Sigmoid colon (tissue), 7 donors: ENCODE data around the gene NR1H3. TPM values are rescaled to one million over a fixed set of nuclear protein-coding genes. Genes with fewer than 3 reads are reported as not detected.

Source experiments
- DNase-seq: peaks from one replicate; pipeline ENCODE4 v3.0.0-alpha.2; 2019
- H3K27ac ChIP-seq, 4 donors: fragments of 200-600 bp; sonication (generic); one replicate each; pipeline ENCODE4 v1.5.1; 2016 to 2019; ENCODE audit warnings: mild to moderate bottlenecking in 1 of 4
- H3K27me3 ChIP-seq, 3 donors: fragments of 200-600 bp; sonication (generic); one replicate each; pipeline ENCODE4 v1.5.1; 2019; ENCODE audit warnings: mild to moderate bottlenecking in 1 of 3
- H3K36me3 ChIP-seq, 4 donors: fragments of 200-600 bp; sonication (generic); one replicate each; pipeline ENCODE4 v1.5.1; 2016 to 2019
- H3K4me1 ChIP-seq, 4 donors: fragments of 200-600 bp; sonication (generic); one replicate each; pipeline ENCODE4 v1.5.1; 2017 to 2019
- H3K4me3 ChIP-seq, 4 donors: fragments of 200-600 bp; sonication (generic); one replicate each; pipeline ENCODE4 v1.5.1; 2017 to 2019; ENCODE audit warnings: mild to moderate bottlenecking in 2 of 4, moderate library complexity in 1 of 4
- H3K9me3 ChIP-seq, 4 donors: fragments of 200-600 bp in 3 of 4; sonication (generic) in 3 of 4; one replicate each; pipeline versions ENCODE4 v1.5.1 to v1.6.1; 2013 to 2019
- EP300 ChIP-seq, 4 donors: sonication (generic); formaldehyde crosslinking; IDR thresholded peaks; one replicate each; pipeline ENCODE4 v1.6.1; 2017; ENCODE audit warnings: antibody characterized with exemption in 4 of 4
- POLR2A ChIP-seq, 2 donors: fragments of 450-650 bp; IDR thresholded peaks; one replicate each; pipeline ENCODE4 v1.6.1; 2016; ENCODE audit warnings: antibody characterized with exemption in 2 of 2, mild to moderate bottlenecking in 2 of 2, moderate library complexity in 2 of 2
- POLR2AphosphoS5 ChIP-seq, 4 donors: sonication (generic); formaldehyde crosslinking; IDR thresholded peaks; one replicate each; pipeline ENCODE4 v1.6.1; 2017; ENCODE audit warnings: antibody characterized with exemption in 4 of 4
- WGBS, 2 donors: extraction: QIAGEN DNeasy Blood & Tissue Kit; methylation state at CpG; one replicate each; pipeline ENCODE4 v1.1.7; 2013; 5-methylcytosine and 5-hydroxymethylcytosine counted together
- intact Hi-C: fragments of 100-400 bp; cut with DNase I; formaldehyde crosslinking; loops from one replicate; pipeline ENCODE4 v1.15.1; 2023
- polyA plus RNA-seq, 3 donors: library from polyadenylated mRNA; stranded (reverse); fragments of 200-250 nt; gene quantifications; one replicate each; pipeline ENCODE4 v1.2.3, GENCODE V29; 2013
- total RNA-seq, 4 donors: library from RNA; depleted of rRNA; stranded (reverse); fragments of >200 nt; gene quantifications; one replicate each; pipeline ENCODE4 v1.1.0, GENCODE V29; 2016
- TF ChIP-seq, protein P1 (sequence below), 4 experiments: fragments of 450-650 bp in 3 of 4; fragments of 200-600 bp in 1 of 4; IDR thresholded peaks; one replicate each; pipeline ENCODE4 v1.5.1; 2016 to 2019; ENCODE audit warnings: antibody characterized with exemption in 4 of 4, mild to moderate bottlenecking in 3 of 4, moderate library complexity in 2 of 4
- donor health status: healthy with polysubstance abuse.
- donor health status: Bipolar disorder and iron deficiency.
- donor health status: healthy.

Gene NR1H3
- total and polyA plus RNA-seq, 7 donors: 30.3 to 90.1 (median 54.5) TPM

DNA sequence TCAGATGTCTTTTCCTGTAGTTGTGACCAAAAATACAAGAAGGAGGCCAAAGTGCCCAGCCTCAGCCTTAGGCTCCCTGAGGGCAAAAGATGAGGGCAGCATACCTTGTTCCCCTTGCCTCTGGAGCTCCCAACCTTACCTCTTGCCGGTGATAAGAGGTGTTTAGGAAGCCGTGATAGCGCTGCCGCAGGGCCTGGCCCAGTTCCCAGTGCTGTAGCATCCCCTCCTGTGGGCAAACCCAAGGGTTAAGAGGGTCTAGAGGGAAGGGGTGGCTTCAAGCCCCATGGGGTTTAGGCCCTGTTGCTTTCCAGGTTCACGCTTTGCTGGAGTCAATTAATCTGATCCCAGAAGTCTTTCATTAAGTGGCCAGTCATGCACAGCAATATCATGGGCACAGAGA lies 10.3 kb upstream of the NR1H3 start:
- intact Hi-C loops: loop anchor here (5.0 kb wide), 2 partner anchors 60 to 310 kb away; partner anchors contain the start of genes CSTPP1 and PACSIN3
- H3K27ac ChIP-seq: no peak overlapping the region
- H3K36me3 ChIP-seq: peaks cover 16 to 35% (median 30%) of the 10 kb centered on the region in 4 donors
- no peak for DNase-seq
- no peaks in the 10 kb centered on the region for H3K9me3 ChIP-seq
- 96 to 97% methylated on average over 5 of the region's 5 CpGs for WGBS, 2 donors
- peak overlapping the region in 2 of 4 donors; percentile 72 to 78 for H3K4me3 ChIP-seq
- no peak for TF ChIP-seq POLR2A (IDR thresholded peaks at IDR 0.05)
- H3K27me3 ChIP-seq: no peaks in the 10 kb centered on the region
- peaks cover 0 to 25% (median 23%) of the 10 kb centered on the region in 4 donors for H3K4me1 ChIP-seq

DNA sequence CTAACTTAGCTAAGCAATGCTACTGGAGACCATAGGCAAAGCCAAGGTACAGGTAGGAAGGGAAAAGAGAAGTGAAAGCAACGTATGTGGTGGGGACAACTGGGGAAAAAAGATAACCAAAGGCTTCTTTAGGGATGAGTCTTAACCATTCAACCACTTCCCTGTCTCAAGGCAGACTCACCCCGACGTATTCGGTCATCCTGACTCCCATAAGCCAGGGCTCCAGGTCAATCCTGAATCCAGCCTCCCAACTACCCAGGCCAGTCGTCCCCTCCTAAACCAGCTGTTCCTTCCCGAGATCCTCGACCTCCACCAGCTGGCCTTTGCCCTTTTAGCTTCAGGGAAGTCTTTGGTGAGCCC lies 9.5 kb upstream of the NR1H3 start:
- peak overlapping the region; percentile 82 to 88 (median 85) for H3K27ac ChIP-seq
- H3K9me3 ChIP-seq: no peaks in the 10 kb centered on the region
- no peaks in the 10 kb centered on the region for H3K27me3 ChIP-seq
- H3K4me3 ChIP-seq: peak overlapping the region; percentile 72 to 79 (median 77)
- WGBS, 2 donors: 0% methylated on average over 7 of the region's 7 CpGs
- DNase-seq: no peak
- peaks cover 0 to 25% (median 23%) of the 10 kb centered on the region in 4 donors for H3K4me1 ChIP-seq
- H3K36me3 ChIP-seq: peaks cover 9 to 27% (median 23%) of the 10 kb centered on the region in 4 donors
- no peak for TF ChIP-seq EP300 (IDR thresholded peaks at IDR 0.05)
- no peak for TF ChIP-seq POLR2A (IDR thresholded peaks at IDR 0.05)
- TF ChIP-seq POLR2AphosphoS5 (IDR thresholded peaks at IDR 0.05): no peak
- TF ChIP-seq, protein P1, sequence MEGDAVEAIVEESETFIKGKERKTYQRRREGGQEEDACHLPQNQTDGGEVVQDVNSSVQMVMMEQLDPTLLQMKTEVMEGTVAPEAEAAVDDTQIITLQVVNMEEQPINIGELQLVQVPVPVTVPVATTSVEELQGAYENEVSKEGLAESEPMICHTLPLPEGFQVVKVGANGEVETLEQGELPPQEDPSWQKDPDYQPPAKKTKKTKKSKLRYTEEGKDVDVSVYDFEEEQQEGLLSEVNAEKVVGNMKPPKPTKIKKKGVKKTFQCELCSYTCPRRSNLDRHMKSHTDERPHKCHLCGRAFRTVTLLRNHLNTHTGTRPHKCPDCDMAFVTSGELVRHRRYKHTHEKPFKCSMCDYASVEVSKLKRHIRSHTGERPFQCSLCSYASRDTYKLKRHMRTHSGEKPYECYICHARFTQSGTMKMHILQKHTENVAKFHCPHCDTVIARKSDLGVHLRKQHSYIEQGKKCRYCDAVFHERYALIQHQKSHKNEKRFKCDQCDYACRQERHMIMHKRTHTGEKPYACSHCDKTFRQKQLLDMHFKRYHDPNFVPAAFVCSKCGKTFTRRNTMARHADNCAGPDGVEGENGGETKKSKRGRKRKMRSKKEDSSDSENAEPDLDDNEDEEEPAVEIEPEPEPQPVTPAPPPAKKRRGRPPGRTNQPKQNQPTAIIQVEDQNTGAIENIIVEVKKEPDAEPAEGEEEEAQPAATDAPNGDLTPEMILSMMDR (IDR thresholded peaks at IDR 0.05): no peak
- intact Hi-C loops: loop anchor here (5.0 kb wide), 2 partner anchors 61 to 311 kb away; partner anchors contain the start of genes CSTPP1 and PACSIN3

DNA sequence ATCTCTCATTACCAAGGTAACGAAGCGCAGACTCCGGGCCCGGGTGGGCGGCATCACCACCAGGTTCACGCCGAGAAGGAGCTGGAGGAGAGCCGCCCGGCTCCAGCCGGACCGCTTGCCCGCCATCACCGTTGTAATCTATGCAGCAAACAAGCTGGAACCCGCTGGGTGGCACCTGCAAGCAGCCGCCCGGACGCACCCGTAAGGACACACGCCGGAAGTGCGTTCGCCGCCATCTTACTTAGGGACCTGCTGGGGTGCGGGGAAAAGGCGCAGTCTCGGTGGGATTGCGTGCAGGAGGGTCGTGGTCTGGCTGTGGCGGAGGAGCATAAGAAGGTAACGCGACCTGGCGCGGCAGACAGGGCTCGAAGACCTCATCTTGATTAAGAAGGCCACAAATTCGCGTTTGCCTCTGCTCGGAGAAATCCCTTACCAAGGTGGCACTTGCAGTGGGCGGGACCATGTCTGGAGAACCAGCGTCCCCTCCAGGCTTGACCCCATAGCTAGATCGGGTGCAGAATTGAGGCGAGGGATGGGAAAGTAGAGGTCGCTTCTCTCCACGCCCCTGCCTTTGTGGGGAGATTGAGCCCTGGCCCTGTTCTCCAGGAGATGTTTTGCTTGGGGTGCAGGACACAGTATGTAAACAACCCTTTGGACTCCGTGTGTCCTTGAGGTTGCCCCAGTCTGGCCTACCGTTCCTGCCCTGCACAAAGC lies 9.0 kb upstream of the NR1H3 start, which contains the start of gene ACP2:
Gene ACP2, minus strand, starts transcription at position 151 of the 714 bp plus-strand sequence. Its CDS starts 25 bp downstream, at position 126.
- H3K4me1 ChIP-seq: peaks cover 0 to 29% (median 25%) of the 10 kb centered on the region in 4 donors
- H3K27me3 ChIP-seq: no peaks in the 10 kb centered on the region
- no peaks in the 10 kb centered on the region for H3K9me3 ChIP-seq
- peak within 1 kb of the TSS; percentile 82 to 88 (median 85) for H3K27ac ChIP-seq
- DNase-seq: peak; percentile 94
- intact Hi-C loops: loop anchor here (5.0 kb wide), 2 partner anchors 62 to 312 kb away; partner anchors contain the start of genes CSTPP1 and PACSIN3
- 0 to 1% methylated on average over 45 of the region's 45 CpGs for WGBS, 2 donors
- TF ChIP-seq POLR2AphosphoS5 (IDR thresholded peaks at IDR 0.05): peak; percentile 68 to 80 (median 77)
- TF ChIP-seq, protein P1 (IDR thresholded peaks at IDR 0.05): peak in 2 of 4 experiments; percentile 10 to 20
- no peak for TF ChIP-seq EP300 (IDR thresholded peaks at IDR 0.05)
- TF ChIP-seq POLR2A (IDR thresholded peaks at IDR 0.05): peak; percentile 36 to 47
- peak within 1 kb of the TSS; percentile 72 to 79 (median 77) for H3K4me3 ChIP-seq
- H3K36me3 ChIP-seq: peaks cover 7 to 22% (median 19%) of the 10 kb centered on the region in 4 donors

DNA sequence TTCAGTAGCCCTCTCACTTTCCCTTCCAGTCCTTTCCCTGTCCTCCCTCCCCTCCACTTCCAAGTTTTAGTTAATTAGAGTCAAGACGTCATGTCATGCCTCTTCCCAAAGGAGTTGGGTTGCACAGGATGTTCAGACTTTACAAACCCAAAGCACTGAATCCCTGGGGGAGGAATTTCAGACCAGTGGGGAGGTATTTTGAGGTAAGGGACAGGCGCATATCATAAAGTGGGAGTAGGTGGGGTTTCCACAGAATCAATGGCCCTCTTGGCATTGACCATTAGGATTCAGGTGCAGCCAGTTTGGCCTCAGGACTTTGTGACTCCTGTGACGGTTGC lies 8.4 kb upstream of the NR1H3 start:
- Histone ChIP-seq H3K4me1 (peaks cover 0 to 35% (median 31%) of the 10 kb centered on the region in 4 donors), H3K36me3 (peaks cover 7 to 17% (median 14%) of the 10 kb centered on the region in 4 donors), H3K4me3 (peak overlapping the region; percentile 72 to 79 (median 77)), H3K27ac (peak overlapping the region; percentile 82 to 88 (median 85)), H3K27me3 (no peaks in the 10 kb centered on the region), H3K9me3 (no peaks in the 10 kb centered on the region)
- intact Hi-C loops: loop anchor here (5.0 kb wide), 2 partner anchors 62 to 312 kb away; partner anchors contain the start of genes CSTPP1 and PACSIN3
- no peak for DNase-seq
- 49 to 63% methylated on average over 3 of the region's 3 CpGs for WGBS, 2 donors
- no peak for TF ChIP-seq POLR2A (IDR thresholded peaks at IDR 0.05)
- no peak for TF ChIP-seq EP300 (IDR thresholded peaks at IDR 0.05)
- TF ChIP-seq, protein P1 (IDR thresholded peaks at IDR 0.05): no peak
- TF ChIP-seq POLR2AphosphoS5 (IDR thresholded peaks at IDR 0.05): no peak

DNA sequence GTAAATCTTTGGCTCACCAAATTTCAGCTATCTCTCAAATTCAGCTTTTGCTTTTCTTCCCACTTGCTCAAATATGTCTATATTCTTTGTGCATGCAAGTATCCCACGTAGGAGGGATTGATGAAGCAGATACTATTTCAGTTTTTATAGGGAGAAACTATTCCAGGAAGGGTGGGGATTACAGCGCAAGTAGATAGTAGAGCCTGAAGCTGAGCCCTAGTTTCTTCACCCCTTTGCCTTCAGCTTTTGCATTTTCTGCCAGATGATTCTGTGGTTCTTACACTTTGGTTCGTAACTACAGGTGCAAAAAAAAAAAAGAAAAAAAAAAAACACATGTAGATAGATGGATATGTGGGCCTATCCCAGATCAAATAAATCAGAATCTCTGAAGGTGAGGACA lies 6.0 kb upstream of the NR1H3 start:
- Histone ChIP-seq H3K36me3 (no peaks in the 10 kb centered on the region), H3K27me3 (no peaks in the 10 kb centered on the region), H3K9me3 (no peaks in the 10 kb centered on the region), H3K27ac (no peak overlapping the region), H3K4me1 (peaks cover 0 to 48% (median 37%) of the 10 kb centered on the region in 4 donors), H3K4me3 (no peak overlapping the region)
- no peak for DNase-seq
- no peak for TF ChIP-seq POLR2AphosphoS5 (IDR thresholded peaks at IDR 0.05)
- no peak for TF ChIP-seq EP300 (IDR thresholded peaks at IDR 0.05)
- TF ChIP-seq, protein P1 (IDR thresholded peaks at IDR 0.05): no peak
- TF ChIP-seq POLR2A (IDR thresholded peaks at IDR 0.05): no peak
- intact Hi-C loops: no loop called here
- WGBS, 2 donors: 88 to 89% methylated on average over 3 of the region's 3 CpGs
